Fibroblast of upper back skin (primary cell): Measurements from ENCODE around the gene CYP27B1.

Source experiments
- DNase-seq: peaks from one replicate; pipeline ENCODE4 v3.0.0-alpha.2; 2013

The CYP27B1 gene

GRCh38 chr12:57750561-57751431 lies 16.1 kb downstream of the CYP27B1 start:
- DNase-seq = no peak

GRCh38 chr12:57749061-57749460 lies 17.8 kb downstream of the CYP27B1 start:
- no peak for DNase-seq

GRCh38 chr12:57746025-57746424 lies 20.9 kb downstream of the CYP27B1 start:
- no peak for DNase-seq

GRCh38 chr12:57745485-57745881 lies 21.4 kb downstream of the CYP27B1 start:
- DNase-seq = no peak

- peak; percentile 99 for DNase-seq
Observed at GRCh38 chr12:57744777-57745484, 21.9 kb downstream of the CYP27B1 start, which contains the start of gene TSPAN31. Gene TSPAN31 (plus strand): TSS chr12:57745039. CDS start chr12:57745155, 116 bp downstream.

- no peak for DNase-seq
Observed at GRCh38 chr12:57744194-57744776, 22.6 kb downstream of the CYP27B1 start.

- DNase-seq = no peak
Observed at GRCh38 chr12:57743769-57744168, 23.1 kb downstream of the CYP27B1 start.

- no peak for DNase-seq
Observed at GRCh38 chr12:57741844-57742738, 24.8 kb downstream of the CYP27B1 start.

GRCh38 chr12:57741413-57741789 lies 25.5 kb downstream of the CYP27B1 start:
- no peak for DNase-seq

- no peak for DNase-seq
Observed at GRCh38 chr12:57740656-57741412, 26.0 kb downstream of the CYP27B1 start.

GRCh38 chr12:57739914-57740538 lies 26.9 kb downstream of the CYP27B1 start:
- no peak for DNase-seq

GRCh38 chr12:57739387-57739786 lies 27.5 kb downstream of the CYP27B1 start:
- no peak for DNase-seq

GRCh38 chr12:57738661-57739237 lies 28.1 kb downstream of the CYP27B1 start, which contains the start of gene AGAP2:
Gene AGAP2 (minus strand): TSS chr12:57738742. CDS start chr12:57738246, 496 bp downstream.
- DNase-seq = no peak

- DNase-seq = no peak
Observed at GRCh38 chr12:57737467-57738460, 29.1 kb downstream of the CYP27B1 start.

- no peak for DNase-seq
Observed at GRCh38 chr12:57736741-57737466, 30.0 kb downstream of the CYP27B1 start.

GRCh38 chr12:57735952-57736740 lies 30.7 kb downstream of the CYP27B1 start:
- DNase-seq = peak; percentile 14

GRCh38 chr12:57735198-57735855 lies 31.6 kb downstream of the CYP27B1 start:
- no peak for DNase-seq
